C4-2B (cell line): ENCODE measurements around the gene TDRD3.
"Not testable (repeated sequence)": the region's sequence is repeated elsewhere in the genome, so short reads cannot be mapped to it uniquely, and the experiment has no call there.

Source experiments
- ZFX ChIP-seq: fragments of 450-650 bp; IDR thresholded peaks from 2 replicates; pipeline ENCODE4 v1.6.1; 2017
- TF ChIP-seq, protein P1 (sequence below): fragments of 450-650 bp; conservative IDR thresholded peaks from 2 replicates; pipeline ENCODE4 v1.5.1; 2017; ENCODE audit warnings: mild to moderate bottlenecking

GRCh38 chr13:60407852-60408251 is 10.8 kb downstream of the TDRD3 start:
- TF ChIP-seq, protein P1, sequence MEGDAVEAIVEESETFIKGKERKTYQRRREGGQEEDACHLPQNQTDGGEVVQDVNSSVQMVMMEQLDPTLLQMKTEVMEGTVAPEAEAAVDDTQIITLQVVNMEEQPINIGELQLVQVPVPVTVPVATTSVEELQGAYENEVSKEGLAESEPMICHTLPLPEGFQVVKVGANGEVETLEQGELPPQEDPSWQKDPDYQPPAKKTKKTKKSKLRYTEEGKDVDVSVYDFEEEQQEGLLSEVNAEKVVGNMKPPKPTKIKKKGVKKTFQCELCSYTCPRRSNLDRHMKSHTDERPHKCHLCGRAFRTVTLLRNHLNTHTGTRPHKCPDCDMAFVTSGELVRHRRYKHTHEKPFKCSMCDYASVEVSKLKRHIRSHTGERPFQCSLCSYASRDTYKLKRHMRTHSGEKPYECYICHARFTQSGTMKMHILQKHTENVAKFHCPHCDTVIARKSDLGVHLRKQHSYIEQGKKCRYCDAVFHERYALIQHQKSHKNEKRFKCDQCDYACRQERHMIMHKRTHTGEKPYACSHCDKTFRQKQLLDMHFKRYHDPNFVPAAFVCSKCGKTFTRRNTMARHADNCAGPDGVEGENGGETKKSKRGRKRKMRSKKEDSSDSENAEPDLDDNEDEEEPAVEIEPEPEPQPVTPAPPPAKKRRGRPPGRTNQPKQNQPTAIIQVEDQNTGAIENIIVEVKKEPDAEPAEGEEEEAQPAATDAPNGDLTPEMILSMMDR, result not testable (repeated sequence)
- TF ChIP-seq ZFX, result not testable (repeated sequence)
